Psoas muscle (tissue), 8 donors: ENCODE results near the gene GHRH. TPM values are rescaled to one million over a fixed set of nuclear protein-coding genes. Genes with fewer than 3 reads are reported as not detected.

ENCODE experiments used
- ATAC-seq, 4 donors: fragments of 200-7000 bp; cut with Tn5 transposase; one replicate each; pipeline ENCODE4 v1.9.1; 2020; ENCODE audit warnings: moderate library complexity in 3 of 4, mild to moderate bottlenecking in 2 of 4
- DNase-seq, 2 donors: peaks; one replicate each; pipeline ENCODE4 v3.0.0-alpha.2; 2020
- H3K27ac ChIP-seq: fragments of 200-600 bp; one replicate; pipeline ENCODE4 v1.8.0; 2022
- H3K27me3 ChIP-seq, 3 donors: fragments of 200-600 bp in 1 of 3; one replicate each; pipeline versions ENCODE4 v1.6.1 to v1.8.0; 2013 to 2022; ENCODE audit warnings: low read length in 2 of 3, mild to moderate bottlenecking in 2 of 3, moderate library complexity in 1 of 3; ENCODE audit not compliant: insufficient read depth in 3 of 3
- H3K36me3 ChIP-seq, 2 donors: fragments of 200-600 bp in 1 of 2; one replicate each; pipeline versions ENCODE4 v1.6.1 to v1.8.0; 2013 to 2022; ENCODE audit warnings: low read depth in 1 of 2, mild to moderate bottlenecking in 1 of 2, moderate library complexity in 1 of 2; ENCODE audit not compliant: insufficient read depth in 1 of 2
- H3K4me1 ChIP-seq: fragments of 200-600 bp; one replicate; pipeline ENCODE4 v1.8.0; 2022
- H3K4me3 ChIP-seq: fragments of 200-600 bp; one replicate; pipeline ENCODE4 v1.8.0; 2022; ENCODE audit warnings: mild to moderate bottlenecking
- H3K9me3 ChIP-seq: fragments of 200-600 bp; one replicate; pipeline ENCODE4 v1.8.0; 2022
- CTCF ChIP-seq: fragments of 200-600 bp; IDR thresholded peaks from one replicate; pipeline ENCODE4 v1.8.0; 2022; ENCODE audit warnings: antibody characterized with exemption
- WGBS, 3 donors: extraction: QIAGEN DNeasy Blood & Tissue Kit; methylation state at CpG; one replicate each; pipeline versions ENCODE4 v1.1.6 to v1.1.7; 2013; 5-methylcytosine and 5-hydroxymethylcytosine counted together
- intact Hi-C, 2 donors: fragments of 100-400 bp; cut with DNase I; formaldehyde crosslinking; loops; one replicate each; pipeline versions ENCODE4 v1.11.0 to v1.14.2; 2022
- polyA plus RNA-seq, 3 donors: library from polyadenylated mRNA; stranded (reverse); fragments of 200-250 nt; gene quantifications; one replicate each; pipeline ENCODE4 v1.2.3, GENCODE V29; 2013
- total RNA-seq, 4 donors: library from RNA; stranded (reverse); fragmentation: NEBNext Ultra II Directional in 2 of 4; extraction: Animal tissue kit (Norgen Biotek cat#: 25700) in 2 of 4; gene quantifications; one replicate each; pipeline versions ENCODE4 v1.2.1 to v1.2.4, GENCODE V29; 2021 to 2023
- donor health status: healthy with polysubstance abuse.
- donor health status: DM: no; HTN: no; CAD: no; lungs with moderate emphysema.
- donor health status: Bipolar disorder and iron deficiency.
- donor health status: healthy.
- donor health status: DM: yes; HTN: yes; CAD: no.
- donor health status: DM: no; HTN: no; CAD: no.
- donor health status: DM: no; HTN: no; CAD: no.
- donor health status: DM: yes; HTN: yes; CAD: no.

GHRH gene
- total and polyA plus RNA-seq, 7 donors, result not detected

- no peak overlapping the region for H3K27ac ChIP-seq
- no peak for DNase-seq
- no peak for ATAC-seq
- no peak for TF ChIP-seq CTCF
- no peaks in the 10 kb centered on the region for H3K27me3 ChIP-seq
- H3K4me3 ChIP-seq, result no peak overlapping the region
- H3K4me1 ChIP-seq, result no peaks in the 10 kb centered on the region
- WGBS, 3 donors, result 86 to 88% (median 87%) methylated on average over 9 of the region's 9 CpGs
- intact Hi-C loops, result loop anchor here in 1 of 2 donors (5.0 kb wide), 1 partner anchor 270 kb away; no protein-coding TSS in a partner anchor
- H3K9me3 ChIP-seq, result no peaks in the 10 kb centered on the region
- H3K36me3 ChIP-seq, result no peaks in the 10 kb centered on the region
These were observed 5.5 kb upstream of the GHRH start for GRCh38 chr20:37266940-37267666.

- H3K36me3 ChIP-seq, result no peaks in the 10 kb centered on the region
- no peaks in the 10 kb centered on the region for H3K4me1 ChIP-seq
- intact Hi-C loops, result loop anchor here in 1 of 2 donors (5.0 kb wide), 1 partner anchor 272 kb away; no protein-coding TSS in a partner anchor
- H3K9me3 ChIP-seq, result no peaks in the 10 kb centered on the region
- DNase-seq (no peak), ATAC-seq (no peak)
- no peak overlapping the region for H3K27ac ChIP-seq
- no peak for TF ChIP-seq CTCF
- H3K4me3 ChIP-seq, result no peak overlapping the region
- no peaks in the 10 kb centered on the region for H3K27me3 ChIP-seq
- WGBS, 3 donors, result 91 to 98% (median 96%) methylated on average over 4 of the region's 4 CpGs
These were observed 3.5 kb upstream of the GHRH start for GRCh38 chr20:37265152-37265551.

GRCh38 chr20:37263686-37264085, 2.1 kb upstream of the GHRH start:
- ATAC-seq, result no peak
- Histone ChIP-seq H3K9me3 (no peaks in the 10 kb centered on the region), H3K27ac (no peak overlapping the region), H3K27me3 (no peaks in the 10 kb centered on the region), H3K36me3 (no peaks in the 10 kb centered on the region), H3K4me3 (no peak overlapping the region), H3K4me1 (no peaks in the 10 kb centered on the region)
- no peak for TF ChIP-seq CTCF
- whole genome bisulfite sequencing, 3 donors, result 66 to 84% (median 80%) methylated on average over 6 of the region's 6 CpGs
- intact Hi-C loops, result no loop called here
- DNase-seq, result no peak

GRCh38 chr20:37262505-37262904, 891 bp upstream of the GHRH start:
- no peaks in the 10 kb centered on the region for H3K4me1 ChIP-seq
- H3K36me3 ChIP-seq, result no peaks in the 10 kb centered on the region
- no peak overlapping the region for H3K27ac ChIP-seq
- intact Hi-C loops, result no loop called here
- no peak overlapping the region for H3K4me3 ChIP-seq
- ATAC-seq (no peak), DNase-seq (no peak)
- TF ChIP-seq CTCF, result no peak
- H3K27me3 ChIP-seq, result no peaks in the 10 kb centered on the region
- 50 to 62% (median 60%) methylated on average over 8 of the region's 8 CpGs for WGBS, 3 donors
- no peaks in the 10 kb centered on the region for H3K9me3 ChIP-seq

GRCh38 chr20:37260923-37261322, 691 bp downstream of the GHRH start:
- intact Hi-C loops, result no loop called here

More at GRCh38 chr20:37260923-37261322, 691 bp downstream of the GHRH start:
- DNase-seq (no peak), ATAC-seq (no peak)
- Histone ChIP-seq H3K27me3 (no peaks in the 10 kb centered on the region), H3K9me3 (no peaks in the 10 kb centered on the region), H3K4me1 (no peaks in the 10 kb centered on the region), H3K4me3 (no peak overlapping the region), H3K27ac (no peak overlapping the region), H3K36me3 (no peaks in the 10 kb centered on the region)
- WGBS, 3 donors, result 78 to 84% (median 79%) methylated on average over 4 of the region's 4 CpGs
- no peak for TF ChIP-seq CTCF
